Measurements from ENCODE around the gene HS6ST3. TPM values are rescaled to one million over a fixed set of nuclear protein-coding genes. Genes with fewer than 3 reads are reported as not detected.

Gene HS6ST3
- total and polyA plus RNA-seq, 2 donors (not counting 3 experiments of a cell fraction or from before 2014, with no cell fraction given) = 0.03 to 0.15 TPM

GRCh38 chr13:96783057-96783456 lies 693.1 kb downstream of the HS6ST3 start:
- Histone ChIP-seq H3K9me1 (replicated peaks; ENCODE audit: control insufficient read depth, extremely low read depth, insufficient read depth, low read length) (no peaks in the 10 kb centered on the region), H4K20me1 (replicated peaks; ENCODE audit: control insufficient read depth, extremely low read depth, insufficient read depth, low read length) (no peaks in the 10 kb centered on the region), H3K9me3 (replicated peaks; ENCODE audit: control insufficient read depth, insufficient read depth, low read length) (no peaks in the 10 kb centered on the region), H3K4me1 (ENCODE audit: control insufficient read depth, extremely low read depth, insufficient read depth, low read length) (no peaks in the 10 kb centered on the region), H3K9ac (replicated peaks; ENCODE audit: extremely low read depth, insufficient read depth, low read length) (no peak overlapping the region), H3K27ac (ENCODE audit: insufficient read depth, low read depth, low read length) (no peak overlapping the region), H3K27me3 (ENCODE audit: control insufficient read depth in 2 of 2, insufficient read depth in 2 of 2, low read length in 2 of 2) (no peaks in the 10 kb centered on the region), H3K4me2 (ENCODE audit: insufficient read depth, low read length) (no peak overlapping the region), H3K36me3 (ENCODE audit: control insufficient read depth in 2 of 2, extremely low read depth in 1 of 2, insufficient read depth in 2 of 2, low read length in 2 of 2) (no peaks in the 10 kb centered on the region), H3K79me2 (ENCODE audit: control insufficient read depth, insufficient read depth, low read length) (no peaks in the 10 kb centered on the region), H3K4me3 (replicated peaks in 1 of 3; ENCODE audit: insufficient read depth in 1 of 3, low read depth in 1 of 3, low read length in 3 of 3) (no peak overlapping the region), H2AFZ (ENCODE audit: low read depth, low read length) (no peak overlapping the region)
- intact Hi-C loops (cut with micrococcal nuclease) = no loop called here
- FAIRE-seq (no peak), DNase-seq (ENCODE audit: low read depth, low spot score) (no peak)
- dilution Hi-C loops (cut with MboI; ENCODE audit: extremely low pct_ligation_motif_present, low sequenced_read_pairs) = no loop called here
- no peak for TF ChIP-seq POLR2AphosphoS5 (IDR thresholded peaks at IDR 0.05; ENCODE audit: insufficient read depth, low read depth, low read length)
- no peak for TF ChIP-seq JUN (IDR thresholded peaks at IDR 0.05; ENCODE audit: borderline replicate concordance, insufficient read depth, insufficient read length, low read depth)
- no peak for TF ChIP-seq FOS (IDR thresholded peaks at IDR 0.05; ENCODE audit: borderline replicate concordance, insufficient read depth, low read length)
- no peak for TF ChIP-seq EZH2 (IDR thresholded peaks at IDR 0.05; ENCODE audit: borderline replicate concordance, low read depth, low read length, severe bottlenecking)
- no peak for TF ChIP-seq MAX (IDR thresholded peaks at IDR 0.05; ENCODE audit: insufficient read depth, insufficient read length)
- no peak for TF ChIP-seq MYC (IDR thresholded peaks at IDR 0.05; ENCODE audit: low read depth, low read length)
- TF ChIP-seq GATA2 (IDR thresholded peaks at IDR 0.05; ENCODE audit: insufficient read depth, insufficient read length, low read depth, low read length) = no peak
- TF ChIP-seq CTCF (IDR thresholded peaks at IDR 0.05; ENCODE audit: extremely low read depth in 1 of 2, insufficient read depth in 1 of 2, low read depth in 1 of 2, low read length in 2 of 2) = no peak
- TF ChIP-seq POLR2A (IDR thresholded peaks at IDR 0.05; ENCODE audit: low read depth, low read length) = no peak
- ChIA-PET CTCF (no interaction called here), POLR2A (no interaction called here)
- no TSS peak for BruUV-seq (replicated peaks)

Measured in endothelial cell of umbilical vein (primary cell).